Measurements from ENCODE around the gene ST8SIA2. TPM values are rescaled to one million over a fixed set of nuclear protein-coding genes. Genes with fewer than 3 reads are reported as not detected.

Gene ST8SIA2
- total and polyA plus RNA-seq, 4 donors, result not detected

DNA sequence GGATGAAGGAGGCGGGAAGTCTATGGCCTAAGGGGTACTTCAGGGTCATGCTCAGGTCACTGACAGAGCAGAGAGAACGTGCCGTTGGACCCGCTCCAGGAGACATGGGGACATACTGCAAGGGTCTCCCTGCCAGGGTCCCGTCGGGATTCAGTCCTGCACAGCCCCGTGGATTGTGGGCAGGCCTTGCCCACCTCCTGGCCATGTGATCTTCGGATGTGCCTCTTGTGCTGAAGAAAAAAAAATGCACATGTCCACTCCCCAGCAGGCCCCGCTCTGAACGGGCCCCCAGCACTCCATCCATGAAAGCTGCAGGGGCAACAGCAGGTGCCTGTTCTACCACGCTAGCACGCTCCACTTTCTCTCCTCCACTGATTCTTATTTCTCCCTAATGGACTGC is 22.9 kb downstream of the ST8SIA2 start:
- no peaks in the 10 kb centered on the region for H3K4me1 ChIP-seq (ENCODE audit: control insufficient read depth in 4 of 4, insufficient read depth in 4 of 4, low read length in 3 of 4)
- no peak overlapping the region for H3K4me3 ChIP-seq (ENCODE audit: low read depth in 1 of 3, low read length in 3 of 3)
- TF ChIP-seq, protein P1, sequence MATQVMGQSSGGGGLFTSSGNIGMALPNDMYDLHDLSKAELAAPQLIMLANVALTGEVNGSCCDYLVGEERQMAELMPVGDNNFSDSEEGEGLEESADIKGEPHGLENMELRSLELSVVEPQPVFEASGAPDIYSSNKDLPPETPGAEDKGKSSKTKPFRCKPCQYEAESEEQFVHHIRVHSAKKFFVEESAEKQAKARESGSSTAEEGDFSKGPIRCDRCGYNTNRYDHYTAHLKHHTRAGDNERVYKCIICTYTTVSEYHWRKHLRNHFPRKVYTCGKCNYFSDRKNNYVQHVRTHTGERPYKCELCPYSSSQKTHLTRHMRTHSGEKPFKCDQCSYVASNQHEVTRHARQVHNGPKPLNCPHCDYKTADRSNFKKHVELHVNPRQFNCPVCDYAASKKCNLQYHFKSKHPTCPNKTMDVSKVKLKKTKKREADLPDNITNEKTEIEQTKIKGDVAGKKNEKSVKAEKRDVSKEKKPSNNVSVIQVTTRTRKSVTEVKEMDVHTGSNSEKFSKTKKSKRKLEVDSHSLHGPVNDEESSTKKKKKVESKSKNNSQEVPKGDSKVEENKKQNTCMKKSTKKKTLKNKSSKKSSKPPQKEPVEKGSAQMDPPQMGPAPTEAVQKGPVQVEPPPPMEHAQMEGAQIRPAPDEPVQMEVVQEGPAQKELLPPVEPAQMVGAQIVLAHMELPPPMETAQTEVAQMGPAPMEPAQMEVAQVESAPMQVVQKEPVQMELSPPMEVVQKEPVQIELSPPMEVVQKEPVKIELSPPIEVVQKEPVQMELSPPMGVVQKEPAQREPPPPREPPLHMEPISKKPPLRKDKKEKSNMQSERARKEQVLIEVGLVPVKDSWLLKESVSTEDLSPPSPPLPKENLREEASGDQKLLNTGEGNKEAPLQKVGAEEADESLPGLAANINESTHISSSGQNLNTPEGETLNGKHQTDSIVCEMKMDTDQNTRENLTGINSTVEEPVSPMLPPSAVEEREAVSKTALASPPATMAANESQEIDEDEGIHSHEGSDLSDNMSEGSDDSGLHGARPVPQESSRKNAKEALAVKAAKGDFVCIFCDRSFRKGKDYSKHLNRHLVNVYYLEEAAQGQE (IDR thresholded peaks at IDR 0.05), result no peak
- TF ChIP-seq EGR1 (IDR thresholded peaks at IDR 0.05; ENCODE audit: low read depth in 2 of 2) (no peak), NR2F2 (IDR thresholded peaks at IDR 0.05) (no peak), JUND (IDR thresholded peaks at IDR 0.05) (no peak), RXRA (IDR thresholded peaks at IDR 0.05) (no peak), HNF4A (conservative IDR thresholded peaks at IDR 0.05) (no peak), SP1 (IDR thresholded peaks at IDR 0.05) (no peak), HNF4G (IDR thresholded peaks at IDR 0.05) (no peak), FOXA2 (IDR thresholded peaks at IDR 0.05) (no peak), RAD21 (IDR thresholded peaks at IDR 0.05) (no peak)
- TF ChIP-seq, protein P2, sequence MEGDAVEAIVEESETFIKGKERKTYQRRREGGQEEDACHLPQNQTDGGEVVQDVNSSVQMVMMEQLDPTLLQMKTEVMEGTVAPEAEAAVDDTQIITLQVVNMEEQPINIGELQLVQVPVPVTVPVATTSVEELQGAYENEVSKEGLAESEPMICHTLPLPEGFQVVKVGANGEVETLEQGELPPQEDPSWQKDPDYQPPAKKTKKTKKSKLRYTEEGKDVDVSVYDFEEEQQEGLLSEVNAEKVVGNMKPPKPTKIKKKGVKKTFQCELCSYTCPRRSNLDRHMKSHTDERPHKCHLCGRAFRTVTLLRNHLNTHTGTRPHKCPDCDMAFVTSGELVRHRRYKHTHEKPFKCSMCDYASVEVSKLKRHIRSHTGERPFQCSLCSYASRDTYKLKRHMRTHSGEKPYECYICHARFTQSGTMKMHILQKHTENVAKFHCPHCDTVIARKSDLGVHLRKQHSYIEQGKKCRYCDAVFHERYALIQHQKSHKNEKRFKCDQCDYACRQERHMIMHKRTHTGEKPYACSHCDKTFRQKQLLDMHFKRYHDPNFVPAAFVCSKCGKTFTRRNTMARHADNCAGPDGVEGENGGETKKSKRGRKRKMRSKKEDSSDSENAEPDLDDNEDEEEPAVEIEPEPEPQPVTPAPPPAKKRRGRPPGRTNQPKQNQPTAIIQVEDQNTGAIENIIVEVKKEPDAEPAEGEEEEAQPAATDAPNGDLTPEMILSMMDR (IDR thresholded peaks at IDR 0.05; ENCODE audit: low read depth, low read length, missing input control), result no peak
- TF ChIP-seq, protein P3, sequence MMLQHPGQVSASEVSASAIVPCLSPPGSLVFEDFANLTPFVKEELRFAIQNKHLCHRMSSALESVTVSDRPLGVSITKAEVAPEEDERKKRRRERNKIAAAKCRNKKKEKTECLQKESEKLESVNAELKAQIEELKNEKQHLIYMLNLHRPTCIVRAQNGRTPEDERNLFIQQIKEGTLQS (IDR thresholded peaks at IDR 0.05), result no peak
- TF ChIP-seq, protein P4, sequence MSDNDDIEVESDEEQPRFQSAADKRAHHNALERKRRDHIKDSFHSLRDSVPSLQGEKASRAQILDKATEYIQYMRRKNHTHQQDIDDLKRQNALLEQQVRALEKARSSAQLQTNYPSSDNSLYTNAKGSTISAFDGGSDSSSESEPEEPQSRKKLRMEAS (IDR thresholded peaks at IDR 0.05), result no peak
- TF ChIP-seq, protein P5, sequence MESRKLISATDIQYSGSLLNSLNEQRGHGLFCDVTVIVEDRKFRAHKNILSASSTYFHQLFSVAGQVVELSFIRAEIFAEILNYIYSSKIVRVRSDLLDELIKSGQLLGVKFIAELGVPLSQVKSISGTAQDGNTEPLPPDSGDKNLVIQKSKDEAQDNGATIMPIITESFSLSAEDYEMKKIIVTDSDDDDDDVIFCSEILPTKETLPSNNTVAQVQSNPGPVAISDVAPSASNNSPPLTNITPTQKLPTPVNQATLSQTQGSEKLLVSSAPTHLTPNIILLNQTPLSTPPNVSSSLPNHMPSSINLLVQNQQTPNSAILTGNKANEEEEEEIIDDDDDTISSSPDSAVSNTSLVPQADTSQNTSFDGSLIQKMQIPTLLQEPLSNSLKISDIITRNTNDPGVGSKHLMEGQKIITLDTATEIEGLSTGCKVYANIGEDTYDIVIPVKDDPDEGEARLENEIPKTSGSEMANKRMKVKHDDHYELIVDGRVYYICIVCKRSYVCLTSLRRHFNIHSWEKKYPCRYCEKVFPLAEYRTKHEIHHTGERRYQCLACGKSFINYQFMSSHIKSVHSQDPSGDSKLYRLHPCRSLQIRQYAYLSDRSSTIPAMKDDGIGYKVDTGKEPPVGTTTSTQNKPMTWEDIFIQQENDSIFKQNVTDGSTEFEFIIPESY (IDR thresholded peaks at IDR 0.05), result no peak
- WGBS, result 81% methylated on average over 12 of the region's 12 CpGs
- H3K9me3 ChIP-seq (ENCODE audit: control insufficient read depth in 4 of 4, low read length in 3 of 4), result no peaks in the 10 kb centered on the region
- H3K9ac ChIP-seq (ENCODE audit: low read depth in 1 of 2, low read length in 2 of 2), result no peak overlapping the region
- H3K36me3 ChIP-seq (ENCODE audit: control insufficient read depth in 4 of 4, insufficient read depth in 3 of 4, low read depth in 1 of 4, low read length in 3 of 4), result no peaks in the 10 kb centered on the region
- peaks cover 0 to 5% (median 0%) of the 10 kb centered on the region in 4 donors for H3K27me3 ChIP-seq (ENCODE audit: control insufficient read depth in 4 of 4, insufficient read depth in 4 of 4, low read length in 3 of 4)
- H3K27ac ChIP-seq (ENCODE audit: low read depth in 1 of 2, low read length in 2 of 2), result no peak overlapping the region
- DNase-seq (ENCODE audit: low spot score), result no peak

DNA sequence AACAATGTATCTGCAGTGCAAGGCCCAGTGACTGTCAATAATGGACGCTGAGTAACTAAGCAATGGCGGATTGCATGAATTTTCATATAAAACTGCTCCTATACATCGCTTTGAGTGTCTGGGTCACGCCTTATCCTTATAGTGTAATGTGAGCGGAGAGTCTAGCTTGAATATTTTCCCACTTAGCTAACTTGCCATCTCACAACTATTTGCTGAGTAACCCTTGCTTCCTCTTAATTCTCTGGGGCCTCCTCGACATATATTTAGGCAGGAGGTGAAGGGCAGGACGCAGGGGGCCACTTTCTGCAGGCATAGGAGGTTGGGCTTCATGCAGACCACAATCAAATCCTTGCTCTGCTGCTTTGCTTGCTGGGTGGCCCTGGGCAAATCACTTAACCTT is 24.0 kb downstream of the ST8SIA2 start:
- Histone ChIP-seq H3K9me3 (ENCODE audit: control insufficient read depth in 4 of 4, low read length in 3 of 4) (no peaks in the 10 kb centered on the region), H3K9ac (ENCODE audit: low read depth in 1 of 2, low read length in 2 of 2) (no peak overlapping the region), H3K27ac (ENCODE audit: low read depth in 1 of 2, low read length in 2 of 2) (no peak overlapping the region), H3K27me3 (ENCODE audit: control insufficient read depth in 4 of 4, insufficient read depth in 4 of 4, low read length in 3 of 4) (peaks cover 0 to 5% (median 0%) of the 10 kb centered on the region in 4 donors), H3K36me3 (ENCODE audit: control insufficient read depth in 4 of 4, insufficient read depth in 3 of 4, low read depth in 1 of 4, low read length in 3 of 4) (no peaks in the 10 kb centered on the region), H3K4me1 (ENCODE audit: control insufficient read depth in 4 of 4, insufficient read depth in 4 of 4, low read length in 3 of 4) (no peaks in the 10 kb centered on the region), H3K4me3 (ENCODE audit: low read depth in 1 of 3, low read length in 3 of 3) (no peak overlapping the region)
- TF ChIP-seq SP1 (IDR thresholded peaks at IDR 0.05) (no peak), NR2F2 (IDR thresholded peaks at IDR 0.05) (no peak), EGR1 (IDR thresholded peaks at IDR 0.05; ENCODE audit: low read depth in 2 of 2) (no peak), TAF1 (conservative IDR thresholded peaks at IDR 0.05) (no peak), HNF4G (IDR thresholded peaks at IDR 0.05) (no peak), JUND (IDR thresholded peaks at IDR 0.05) (no peak), RXRA (IDR thresholded peaks at IDR 0.05) (no peak)
- TF ChIP-seq, protein P4 (IDR thresholded peaks at IDR 0.05), result no peak
- TF ChIP-seq, protein P2 (IDR thresholded peaks at IDR 0.05; ENCODE audit: low read depth, low read length, missing input control), result no peak
- DNase-seq (ENCODE audit: low spot score), result no peak
- 69% methylated on average over 7 of the region's 7 CpGs for WGBS
